HepG2 (cell line): ENCODE data around the gene MCFD2. TPM values are rescaled to one million over a fixed set of nuclear protein-coding genes. Genes with fewer than 3 reads are reported as not detected.

Experiments used
- ARNTL ChIP-seq: sonication (generic); formaldehyde crosslinking; IDR thresholded peaks from 2 replicates; pipeline ENCODE4 v1.4.0; 2020; ENCODE audit warnings: mild to moderate bottlenecking, missing genetic modification reagents
- BCL6 ChIP-seq: IDR thresholded peaks from 2 replicates; pipeline ENCODE4 v1.6.1; 2016; ENCODE audit warnings: missing genetic modification reagents, missing compliant biosample characterization
- DNMT3B ChIP-seq: conservative IDR thresholded peaks from 2 replicates; pipeline ENCODE4 v1.6.1; 2016; ENCODE audit warnings: missing biosample characterization, control low read depth
- ETV6 ChIP-seq: sonication (generic); formaldehyde crosslinking; conservative IDR thresholded peaks from 2 replicates; pipeline ENCODE4 v1.4.0; 2020; ENCODE audit warnings: missing genetic modification reagents
- JDP2 ChIP-seq: sonication (generic); formaldehyde crosslinking; IDR thresholded peaks from 2 replicates; pipeline ENCODE4 v1.8.1; 2022; ENCODE audit warnings: missing genetic modification reagents, borderline replicate concordance
- MED1 ChIP-seq: sonication (generic); formaldehyde crosslinking; IDR thresholded peaks from 2 replicates; pipeline ENCODE4 v1.4.0; 2020; ENCODE audit warnings: missing genetic modification reagents
- MTA1 ChIP-seq: sonication (generic); formaldehyde crosslinking; IDR thresholded peaks from 2 replicates; pipeline ENCODE4 v1.4.0; 2020; ENCODE audit warnings: missing genetic modification reagents, mild to moderate bottlenecking, borderline replicate concordance
- NCOR1 ChIP-seq: fragments of 200-600 bp; sonication (generic); IDR thresholded peaks from 2 replicates; pipeline ENCODE4 v1.7.0; 2017; ENCODE audit warnings: antibody characterized with exemption, low read length, borderline replicate concordance
- NR1H2 ChIP-seq: sonication (generic); formaldehyde crosslinking; IDR thresholded peaks from 2 replicates; pipeline ENCODE4 v1.8.1; 2022; ENCODE audit warnings: low read depth, missing genetic modification reagents, borderline replicate concordance
- RFX1 ChIP-seq: fragments of 450-650 bp; IDR thresholded peaks from 2 replicates; pipeline ENCODE4 v1.6.1; 2017
- RNF2 ChIP-seq: fragments of 450-650 bp; conservative IDR thresholded peaks from 2 replicates; pipeline ENCODE4 v1.6.1; 2016; ENCODE audit warnings: low read depth
- SOX13 ChIP-seq, 3 experiments: fragments of 450-650 bp in 1 of 3; sonication (generic) in 1 of 3; formaldehyde crosslinking in 1 of 3; IDR thresholded peaks in 2 of 3; conservative IDR thresholded peaks in 1 of 3; 2 replicates each; pipeline versions ENCODE4 v1.5.0 to v1.6.1; 2016 to 2020; ENCODE audit warnings: antibody characterized with exemption in 1 of 3, mild to moderate bottlenecking in 1 of 3, missing compliant biosample characterization in 1 of 3, missing genetic modification reagents in 1 of 3, moderate library complexity in 1 of 3
- TBX3 ChIP-seq: fragments of 450-650 bp; IDR thresholded peaks from 2 replicates; pipeline ENCODE4 v1.6.1; 2017; ENCODE audit warnings: antibody characterized with exemption, mild to moderate bottlenecking, inconsistent platforms, borderline replicate concordance
- YEATS4 ChIP-seq: sonication (generic); formaldehyde crosslinking; IDR thresholded peaks from 2 replicates; pipeline ENCODE4 v1.4.0; 2020; ENCODE audit warnings: missing genetic modification reagents, borderline replicate concordance
- ZNF124 ChIP-seq: sonication (generic); formaldehyde crosslinking; IDR thresholded peaks from 2 replicates; pipeline ENCODE4 v1.4.0; 2020; ENCODE audit warnings: missing genetic modification reagents
- ZNF251 ChIP-seq: sonication (generic); formaldehyde crosslinking; IDR thresholded peaks from 2 replicates; pipeline ENCODE4 v1.9.0; 2021; ENCODE audit warnings: mild to moderate bottlenecking, missing genetic modification reagents
- ZNF766 ChIP-seq: sonication (generic); formaldehyde crosslinking; IDR thresholded peaks from 2 replicates; pipeline ENCODE4 v1.5.0; 2020; ENCODE audit warnings: missing genetic modification reagents, borderline replicate concordance
- ZNF782 ChIP-seq: sonication (generic); formaldehyde crosslinking; IDR thresholded peaks from 2 replicates; pipeline ENCODE4 v1.4.0; 2020; ENCODE audit warnings: missing genetic modification reagents, mild to moderate bottlenecking, borderline replicate concordance
- polyA plus RNA-seq, 8 experiments: library from polyadenylated mRNA; depleted of rRNA in 3 of 8; stranded (reverse) in 7 of 8; unstranded in 1 of 8; fragments of >200 nt; fragmentation: Illumina TruSeq in 4 of 8; extraction: Trizol in 4 of 8; gene quantifications; 2 replicates each; pipeline versions ENCODE4 v1.2.1 to v1.2.3, GENCODE V29; 2011 to 2016; ENCODE audit warnings: low read depth in 4 of 8, missing spikeins in 1 of 8, mixed read lengths in 1 of 8; ENCODE audit not compliant: insufficient read depth in 1 of 8
- total RNA-seq, 5 experiments: library from RNA; depleted of rRNA; stranded (reverse); fragments of >200 nt; fragmentation: Illumina TruSeq; extraction: Trizol; gene quantifications; 2 replicates each; pipeline ENCODE4 v1.2.3, GENCODE V29; 2016; ENCODE audit warnings: low read depth in 1 of 5
- TF ChIP-seq, protein P1 (sequence below): sonication (generic); formaldehyde crosslinking; IDR thresholded peaks from 2 replicates; pipeline ENCODE4 v1.5.0; 2020; ENCODE audit warnings: missing genetic modification reagents, mild to moderate bottlenecking, borderline replicate concordance
- TF ChIP-seq, protein P2 (sequence below): sonication (generic); formaldehyde crosslinking; IDR thresholded peaks from 2 replicates; pipeline ENCODE4 v1.8.0; 2022; ENCODE audit warnings: missing genetic modification reagents, mild to moderate bottlenecking, borderline replicate concordance
- TF ChIP-seq, protein P3 (sequence below): IDR thresholded peaks from 2 replicates; pipeline ENCODE4 v1.6.1; 2016; ENCODE audit warnings: missing genetic modification reagents, missing compliant biosample characterization
- TF ChIP-seq, protein P4 (sequence below): sonication (generic); formaldehyde crosslinking; IDR thresholded peaks from 2 replicates; pipeline ENCODE4 v1.4.0; 2020; ENCODE audit warnings: mild to moderate bottlenecking, missing genetic modification reagents
- TF ChIP-seq, protein P5 (sequence below): sonication (generic); formaldehyde crosslinking; IDR thresholded peaks from 2 replicates; pipeline ENCODE4 v1.4.0; 2020; ENCODE audit warnings: missing genetic modification reagents
- TF ChIP-seq, protein P6 (sequence below): sonication (generic); formaldehyde crosslinking; IDR thresholded peaks from 2 replicates; pipeline ENCODE4 v1.5.0; 2020; ENCODE audit warnings: missing genetic modification reagents, mild to moderate bottlenecking, borderline replicate concordance
- TF ChIP-seq, protein P7 (sequence below): IDR thresholded peaks from 2 replicates; pipeline ENCODE4 v1.6.1; 2012; ENCODE audit warnings: inconsistent platforms

The MCFD2 gene
- total and polyA plus RNA-seq, 2 of the 13 experiments (the other 11 are each of a cell fraction or from before 2014, with no cell fraction given): 183 to 232 TPM

DNA sequence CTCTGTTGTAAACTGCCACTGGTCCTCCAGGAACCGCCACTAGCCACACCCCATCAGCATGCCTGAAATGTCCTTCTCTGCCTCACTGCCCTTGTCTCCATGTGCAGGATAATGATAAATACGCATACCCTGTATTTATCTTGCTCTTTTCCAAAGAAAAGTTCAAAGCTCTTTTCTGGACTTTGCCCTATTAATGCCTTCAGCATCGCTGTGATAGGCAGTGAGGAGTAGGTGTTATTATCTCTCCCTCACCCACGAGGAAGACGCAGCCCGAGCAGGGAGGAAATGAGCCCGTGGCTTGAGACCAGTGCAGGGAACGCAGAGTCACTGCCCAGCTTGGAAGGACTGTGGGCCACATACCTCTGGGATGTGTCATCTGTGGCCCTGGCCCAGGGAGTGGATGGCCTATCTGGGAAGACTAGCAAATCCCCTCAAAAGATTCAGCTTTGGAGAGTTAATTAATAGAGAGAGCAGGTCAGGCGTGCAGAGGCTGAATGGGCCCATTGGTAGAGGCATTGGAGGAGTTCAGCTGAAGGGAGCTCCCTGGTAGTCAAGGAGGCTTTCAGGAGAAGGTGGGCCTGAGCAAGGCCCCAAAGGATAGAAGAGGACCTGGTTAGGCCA lies 39.5 kb upstream of the MCFD2 start (continued):
- TF ChIP-seq, protein P1, sequence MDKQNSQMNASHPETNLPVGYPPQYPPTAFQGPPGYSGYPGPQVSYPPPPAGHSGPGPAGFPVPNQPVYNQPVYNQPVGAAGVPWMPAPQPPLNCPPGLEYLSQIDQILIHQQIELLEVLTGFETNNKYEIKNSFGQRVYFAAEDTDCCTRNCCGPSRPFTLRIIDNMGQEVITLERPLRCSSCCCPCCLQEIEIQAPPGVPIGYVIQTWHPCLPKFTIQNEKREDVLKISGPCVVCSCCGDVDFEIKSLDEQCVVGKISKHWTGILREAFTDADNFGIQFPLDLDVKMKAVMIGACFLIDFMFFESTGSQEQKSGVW (CRISPR knock-in tag): no peak
- TF ChIP-seq, protein P2, sequence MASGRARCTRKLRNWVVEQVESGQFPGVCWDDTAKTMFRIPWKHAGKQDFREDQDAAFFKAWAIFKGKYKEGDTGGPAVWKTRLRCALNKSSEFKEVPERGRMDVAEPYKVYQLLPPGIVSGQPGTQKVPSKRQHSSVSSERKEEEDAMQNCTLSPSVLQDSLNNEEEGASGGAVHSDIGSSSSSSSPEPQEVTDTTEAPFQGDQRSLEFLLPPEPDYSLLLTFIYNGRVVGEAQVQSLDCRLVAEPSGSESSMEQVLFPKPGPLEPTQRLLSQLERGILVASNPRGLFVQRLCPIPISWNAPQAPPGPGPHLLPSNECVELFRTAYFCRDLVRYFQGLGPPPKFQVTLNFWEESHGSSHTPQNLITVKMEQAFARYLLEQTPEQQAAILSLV (CRISPR knock-in tag): no peak
- TF ChIP-seq NR1H2 (no peak), MTA1 (peak; percentile 47; the same call in 1 of the 2 replicates), ZNF766 (CRISPR knock-in tag) (0 out of 2 replicates have a peak, but pooled peaks have one; percentile 30), DNMT3B (CRISPR knock-in tag) (no peak), MED1 (CRISPR knock-in tag) (peak; percentile 72), ARNTL (peak; percentile 32; the same call in 1 of the 2 replicates), ZNF251 (no peak), TBX3 (no peak), RFX1 (no peak), NCOR1 (peak; percentile 52; the same call in 1 of the 2 replicates), YEATS4 (CRISPR knock-in tag) (no peak), SOX13 (IDR thresholded peaks at IDR 0.05) (no peak), SOX13 (CRISPR knock-in tag; conservative IDR thresholded peaks at IDR 0.05 in 1 of 2, IDR thresholded peaks at IDR 0.05 in 1 of 2) (peak in 1 of 2 experiments; percentile 66; a peak in 2 of 4 replicates), ZNF124 (CRISPR knock-in tag) (no peak), RNF2 (0 out of 2 replicates have a peak, but pooled peaks have one; percentile 37), JDP2 (CRISPR knock-in tag) (no peak), ZNF782 (CRISPR knock-in tag) (no peak), BCL6 (peak; percentile 32; the same call in 1 of the 2 replicates), ETV6 (CRISPR knock-in tag) (no peak)
- TF ChIP-seq, protein P3, sequence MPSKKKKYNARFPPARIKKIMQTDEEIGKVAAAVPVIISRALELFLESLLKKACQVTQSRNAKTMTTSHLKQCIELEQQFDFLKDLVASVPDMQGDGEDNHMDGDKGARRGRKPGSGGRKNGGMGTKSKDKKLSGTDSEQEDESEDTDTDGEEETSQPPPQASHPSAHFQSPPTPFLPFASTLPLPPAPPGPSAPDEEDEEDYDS (CRISPR knock-in tag): 0 out of 2 replicates have a peak, but pooled peaks have one; percentile 46
- TF ChIP-seq, protein P4, sequence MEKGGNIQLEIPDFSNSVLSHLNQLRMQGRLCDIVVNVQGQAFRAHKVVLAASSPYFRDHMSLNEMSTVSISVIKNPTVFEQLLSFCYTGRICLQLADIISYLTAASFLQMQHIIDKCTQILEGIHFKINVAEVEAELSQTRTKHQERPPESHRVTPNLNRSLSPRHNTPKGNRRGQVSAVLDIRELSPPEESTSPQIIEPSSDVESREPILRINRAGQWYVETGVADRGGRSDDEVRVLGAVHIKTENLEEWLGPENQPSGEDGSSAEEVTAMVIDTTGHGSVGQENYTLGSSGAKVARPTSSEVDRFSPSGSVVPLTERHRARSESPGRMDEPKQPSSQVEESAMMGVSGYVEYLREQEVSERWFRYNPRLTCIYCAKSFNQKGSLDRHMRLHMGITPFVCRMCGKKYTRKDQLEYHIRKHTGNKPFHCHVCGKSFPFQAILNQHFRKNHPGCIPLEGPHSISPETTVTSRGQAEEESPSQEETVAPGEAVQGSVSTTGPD (CRISPR knock-in tag): no peak
- TF ChIP-seq, protein P5, sequence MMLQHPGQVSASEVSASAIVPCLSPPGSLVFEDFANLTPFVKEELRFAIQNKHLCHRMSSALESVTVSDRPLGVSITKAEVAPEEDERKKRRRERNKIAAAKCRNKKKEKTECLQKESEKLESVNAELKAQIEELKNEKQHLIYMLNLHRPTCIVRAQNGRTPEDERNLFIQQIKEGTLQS (CRISPR knock-in tag): peak; percentile 95
- TF ChIP-seq, protein P6, sequence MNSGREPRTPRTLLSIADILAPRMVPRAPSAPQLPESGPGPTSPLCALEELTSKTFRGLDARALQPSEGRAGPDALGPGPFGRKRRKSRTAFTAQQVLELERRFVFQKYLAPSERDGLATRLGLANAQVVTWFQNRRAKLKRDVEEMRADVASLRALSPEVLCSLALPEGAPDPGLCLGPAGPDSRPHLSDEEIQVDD: no peak
- TF ChIP-seq, protein P7, sequence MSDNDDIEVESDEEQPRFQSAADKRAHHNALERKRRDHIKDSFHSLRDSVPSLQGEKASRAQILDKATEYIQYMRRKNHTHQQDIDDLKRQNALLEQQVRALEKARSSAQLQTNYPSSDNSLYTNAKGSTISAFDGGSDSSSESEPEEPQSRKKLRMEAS: peak; percentile 68
